HCT116 (cell line): ENCODE results near the gene GRIA1. TPM values are rescaled to one million over a fixed set of nuclear protein-coding genes. Genes with fewer than 3 reads are reported as not detected.

Source experiments
- ATAC-seq: fragments of 200-7000 bp; cut with Tn5 transposase; 2 replicates; pipeline ENCODE4 v1.9.1; 2020; ENCODE audit warnings: mild to moderate bottlenecking, moderate library complexity
- BruUV-seq: library from RNA; stranded (reverse); fragments of 400-500 nt; replicated peaks from 2 replicates; lab custom pipeline; 2021; lab: Mats Ljungman, UMichigan
- CTCF ChIA-PET: fragments of 300-600 bp; sonication (Branson Sonifier 250); formaldehyde crosslinking; loops from one replicate; lab custom pipeline; 2021; ENCODE audit warnings: antibody characterized with exemption; lab: Charles Lee
- POLR2A ChIA-PET: fragments of 300-600, 350-600 bp; sonication (Branson Sonifier 250); formaldehyde crosslinking; loops from one replicate; lab custom pipeline; 2021; ENCODE audit warnings: antibody characterized with exemption; lab: Charles Lee
- RAD21 ChIA-PET, 2 experiments: fragments of 300-600 bp; sonication (Branson Sonifier 250); formaldehyde crosslinking; loops; one replicate each; lab custom pipeline; 2023; ENCODE audit warnings: low total read pairs in 2 of 2; ENCODE audit not compliant: uncharacterized antibody in 2 of 2, unreplicated experiment in 2 of 2, low non-redundant PET in 1 of 2; lab: Charles Lee
- DNase-seq: peaks from one replicate; pipeline ENCODE4 v3.0.0-alpha.2; 2010; ENCODE audit warnings: low read depth, low spot score
- H2AFZ ChIP-seq: fragments of 200-600 bp; shearing (Covaris generic), sonication (generic); 2 replicates; pipeline ENCODE4 v1.6.1; 2017; ENCODE audit warnings: low read depth, mixed run types, mixed read lengths, antibody characterized with exemption, low read length; ENCODE audit not compliant: poor library complexity, severe bottlenecking
- H3K27ac ChIP-seq: 2 replicates; pipeline ENCODE4 v1.5.1; 2012; ENCODE audit warnings: low read depth, low read length
- H3K27me3 ChIP-seq: fragments of 200-600 bp; sonication (generic); 2 replicates; pipeline ENCODE4 v1.6.1; 2016; ENCODE audit warnings: mixed run types, low read length, mixed read lengths; ENCODE audit not compliant: insufficient read depth
- H3K36me3 ChIP-seq, 2 experiments: fragments of 200-500 bp in 1 of 2; fragments of 200-600 bp in 1 of 2; sonication (Bioruptor generic) in 1 of 2; sonication (generic) in 1 of 2; 2 replicates each; pipeline versions ENCODE4 v1.5.1 to v1.6.1; 2014 to 2016; ENCODE audit warnings: low read length in 2 of 2, inconsistent platforms in 1 of 2, mixed read lengths in 1 of 2, mixed run types in 1 of 2; ENCODE audit not compliant: insufficient read depth in 2 of 2, control insufficient read depth in 1 of 2
- H3K4me1 ChIP-seq, 2 experiments: fragments of 200-600 bp in 1 of 2; sonication (generic) in 1 of 2; 2 replicates each; pipeline versions ENCODE4 v1.5.1 to v1.6.1; 2012 to 2017; ENCODE audit warnings: low read length in 2 of 2, inconsistent platforms in 1 of 2, mild to moderate bottlenecking in 1 of 2, mixed read lengths in 1 of 2, mixed run types in 1 of 2, moderate library complexity in 1 of 2; ENCODE audit not compliant: insufficient read depth in 2 of 2, control insufficient read depth in 1 of 2
- H3K4me2 ChIP-seq: fragments of 200-600 bp; sonication (generic); 2 replicates; pipeline ENCODE4 v1.6.1; 2017; ENCODE audit warnings: mixed run types, low read length, mixed read lengths
- H3K4me3 ChIP-seq, 2 experiments: fragments of 200-600 bp in 1 of 2; sonication (generic) in 1 of 2; replicated peaks in 1 of 2; 2 replicates each; pipeline ENCODE4 v1.5.1; 2011 to 2016; ENCODE audit warnings: low read length in 2 of 2, control low read depth in 1 of 2, low read depth in 1 of 2, mild to moderate bottlenecking in 1 of 2, mixed read lengths in 1 of 2, mixed run types in 1 of 2
- H3K79me2 ChIP-seq: fragments of 200-600 bp; sonication (generic); 2 replicates; pipeline ENCODE4 v1.6.1; 2017; ENCODE audit warnings: mild to moderate bottlenecking, mixed run types, low read length, moderate library complexity, mixed read lengths; ENCODE audit not compliant: insufficient read depth
- H3K9ac ChIP-seq: fragments of 200-600 bp; sonication (generic); 2 replicates; pipeline ENCODE4 v1.6.1; 2016; ENCODE audit warnings: low read length, mixed read lengths
- H3K9me2 ChIP-seq: fragments of 200-600 bp; sonication (generic), shearing (Covaris generic); 2 replicates; pipeline ENCODE4 v1.6.1; 2017; ENCODE audit warnings: mixed run types, mild to moderate bottlenecking, moderate library complexity; ENCODE audit not compliant: insufficient read depth
- H3K9me3 ChIP-seq, 2 experiments: fragments of 200-500 bp in 1 of 2; fragments of 200-600 bp in 1 of 2; sonication (Bioruptor generic) in 1 of 2; sonication (generic) in 1 of 2; 2 replicates each; pipeline ENCODE4 v1.6.1; 2014 to 2017; ENCODE audit warnings: low read length in 2 of 2, mixed read lengths in 2 of 2, inconsistent platforms in 1 of 2, low read depth in 1 of 2, mild to moderate bottlenecking in 1 of 2, mixed run types in 1 of 2, moderate library complexity in 1 of 2; ENCODE audit not compliant: control insufficient read depth in 1 of 2, insufficient read depth in 1 of 2
- H4K20me1 ChIP-seq: fragments of 200-600 bp; sonication (generic), shearing (Covaris generic); 2 replicates; pipeline ENCODE4 v1.6.1; 2017; ENCODE audit warnings: mixed run types, mild to moderate bottlenecking, moderate library complexity; ENCODE audit not compliant: insufficient read depth
- CEBPB ChIP-seq: IDR thresholded peaks from 2 replicates; pipeline ENCODE4 v1.6.1; 2012; ENCODE audit warnings: low read depth
- EZH2phosphoT487 ChIP-seq: fragments of 200-600 bp; IDR thresholded peaks from 2 replicates; pipeline ENCODE4 v1.6.1; 2018; ENCODE audit warnings: antibody characterized with exemption, borderline replicate concordance
- MAX ChIP-seq: IDR thresholded peaks from 2 replicates; pipeline ENCODE4 v1.6.1; 2012
- POLR2A ChIP-seq: IDR thresholded peaks from 2 replicates; pipeline ENCODE4 v1.7.0; 2011; ENCODE audit warnings: borderline replicate concordance; ENCODE audit not compliant: insufficient read depth, insufficient read length; ENCODE audit errors: extremely low read depth
- ZFX ChIP-seq: fragments of 450-650 bp; IDR thresholded peaks from 2 replicates; pipeline ENCODE4 v1.6.1; 2017
- intact Hi-C: fragments of 100-400 bp; cut with micrococcal nuclease; formaldehyde crosslinking; loops from 2 replicates; pipeline ENCODE4 v1.10.0; 2022
- total RNA-seq: library from RNA; stranded (reverse); gene quantifications from one replicate; pipeline ENCODE4 v1.2.1, GENCODE V29; 2021; ENCODE audit not compliant: unreplicated experiment

GRIA1 gene
- total RNA-seq, 1 experiment from 2014 or later = not detected

GRCh38 chr5:153511622-153512021 is 21.2 kb downstream of the GRIA1 start:
- RAD21 ChIA-PET = no interaction called here
- no peak for ATAC-seq
- DNase-seq = no peak
- intact Hi-C loops = no loop called here
- TF ChIP-seq POLR2A (no peak), MAX (no peak), ZFX (no peak), CEBPB (no peak)
- no peak overlapping the region for H3K4me2 ChIP-seq
- peaks cover 3 to 7% of the 10 kb centered on the region in 2 experiments; a peak in 2 of 4 replicates for H3K9me3 ChIP-seq
- no peaks in the 10 kb centered on the region for H3K36me3 ChIP-seq
- H3K79me2 ChIP-seq = no peaks in the 10 kb centered on the region
- H3K4me3 ChIP-seq = no peak overlapping the region
- no peak overlapping the region for H3K9ac ChIP-seq
- no peaks in the 10 kb centered on the region for H4K20me1 ChIP-seq
- H3K4me1 ChIP-seq = no peaks in the 10 kb centered on the region
- no peaks in the 10 kb centered on the region for H3K9me2 ChIP-seq
- H2AFZ ChIP-seq = no peak overlapping the region
- no TSS peak for BruUV-seq
- POLR2A ChIA-PET = no interaction called here
- H3K27me3 ChIP-seq = 0 out of 2 replicates have a peak, but pooled peaks cover 15% of the 10 kb centered on the region
- H3K27ac ChIP-seq = no peak overlapping the region
- CTCF ChIA-PET = no interaction called here

- intact Hi-C loops = no loop called here
- no peaks in the 10 kb centered on the region for H3K4me1 ChIP-seq
- ATAC-seq = no peak
- H3K9ac ChIP-seq = no peak overlapping the region
- POLR2A ChIA-PET = no interaction called here
- H3K36me3 ChIP-seq = no peaks in the 10 kb centered on the region
- no peak for TF ChIP-seq EZH2phosphoT487
- TF ChIP-seq, all 23 proteins: peak for 0
- CTCF ChIA-PET = no interaction called here
- H3K79me2 ChIP-seq = no peaks in the 10 kb centered on the region
- no peak for DNase-seq
- H2AFZ ChIP-seq = no peak overlapping the region
- H3K9me2 ChIP-seq = no peaks in the 10 kb centered on the region
- no peak overlapping the region for H3K4me2 ChIP-seq
- no TSS peak for BruUV-seq
- RAD21 ChIA-PET = no interaction called here
- no peak overlapping the region for H3K27ac ChIP-seq
- H3K4me3 ChIP-seq = no peak overlapping the region
- peaks cover 3 to 7% of the 10 kb centered on the region in 2 experiments; a peak in 2 of 4 replicates for H3K9me3 ChIP-seq
- no peaks in the 10 kb centered on the region for H4K20me1 ChIP-seq
- 0 out of 2 replicates have a peak, but pooled peaks cover 11% of the 10 kb centered on the region for H3K27me3 ChIP-seq
These were observed 22.7 kb downstream of the GRIA1 start for GRCh38 chr5:153513156-153513555.
